PC-3 (cell line): Measurements from ENCODE around the gene HTT-AS. TPM values are rescaled to one million over a fixed set of nuclear protein-coding genes. Genes with fewer than 3 reads are reported as not detected.

Experiments
- ATAC-seq: fragments of 200-7000 bp; cut with Tn5 transposase; 2 replicates; pipeline ENCODE4 v1.9.1; 2020; ENCODE audit warnings: mild to moderate bottlenecking, moderate library complexity
- BruUV-seq: library from RNA; stranded (reverse); fragments of 400-500 nt; replicated peaks from 2 replicates; lab custom pipeline; 2021; lab: Mats Ljungman, UMichigan
- CTCF ChIA-PET: fragments of 300-600 bp; sonication (Branson Sonifier 250); formaldehyde crosslinking; loops from one replicate; lab custom pipeline; 2022; ENCODE audit warnings: antibody characterized with exemption; lab: Charles Lee
- POLR2A ChIA-PET: fragments of 300-600 bp; sonication (Branson Sonifier 250); formaldehyde crosslinking; loops from one replicate; lab custom pipeline; 2022; ENCODE audit warnings: antibody characterized with exemption; ENCODE audit not compliant: unreplicated experiment; lab: Charles Lee
- DNase-seq: peaks from one replicate; pipeline ENCODE4 v3.0.0-alpha.2; 2015
- H2AFZ ChIP-seq: fragments of 300-600 bp; sonication (generic); 2 replicates; pipeline ENCODE4 v1.6.0; 2016; ENCODE audit warnings: antibody characterized with exemption, low read length
- H3F3A ChIP-seq: fragments of 300-600 bp; sonication (generic); one replicate; pipeline ENCODE4 v1.6.0; 2017; ENCODE audit warnings: antibody characterized with exemption, low read length, control low read depth, mild to moderate bottlenecking; ENCODE audit not compliant: unreplicated experiment
- H3K27ac ChIP-seq: fragments of 300-600 bp; sonication (generic); 2 replicates; pipeline ENCODE4 v1.5.1; 2016; ENCODE audit warnings: mild to moderate bottlenecking, low read length
- H3K27me3 ChIP-seq: fragments of 300-600 bp; sonication (generic); 2 replicates; pipeline ENCODE4 v1.6.1; 2016; ENCODE audit warnings: low read length, mixed read lengths
- H3K36me3 ChIP-seq: fragments of 300-600 bp; sonication (generic); 2 replicates; pipeline ENCODE4 v1.6.1; 2016; ENCODE audit warnings: low read depth, mixed run types, low read length, mixed read lengths
- H3K4me1 ChIP-seq: fragments of 300-600 bp; sonication (generic); 2 replicates; pipeline ENCODE4 v1.5.1; 2016; ENCODE audit warnings: low read length; ENCODE audit not compliant: insufficient read depth
- H3K4me2 ChIP-seq: fragments of 300-600 bp; sonication (generic); 2 replicates; pipeline ENCODE4 v1.6.0; 2016; ENCODE audit warnings: low read length
- H3K4me3 ChIP-seq: fragments of 300-600 bp; sonication (generic); 2 replicates; pipeline ENCODE4 v1.5.1; 2016; ENCODE audit warnings: mild to moderate bottlenecking, low read length, mixed read lengths
- H3K79me2 ChIP-seq: fragments of 300-600 bp; sonication (generic); 2 replicates; pipeline ENCODE4 v1.6.1; 2017; ENCODE audit warnings: low read length, mixed read lengths
- H3K9ac ChIP-seq: fragments of 300-600 bp; sonication (generic); 2 replicates; pipeline ENCODE4 v1.6.0; 2016; ENCODE audit warnings: mild to moderate bottlenecking, low read length
- H3K9me2 ChIP-seq: fragments of 300-600 bp; sonication (generic); replicated peaks from 2 replicates; pipeline ENCODE4 v1.6.1; 2016; ENCODE audit warnings: mixed run types, low read length, mixed read lengths
- H3K9me3 ChIP-seq: fragments of 300-600 bp; sonication (generic); 2 replicates; pipeline ENCODE4 v1.6.1; 2016; ENCODE audit warnings: low read length, mixed read lengths
- H4K20me1 ChIP-seq: fragments of 300-600 bp; sonication (generic); 2 replicates; pipeline ENCODE4 v1.6.1; 2016; ENCODE audit warnings: low read length, mixed read lengths
- CTCF ChIP-seq: fragments of 300-600 bp; sonication (generic); conservative IDR thresholded peaks from 2 replicates; pipeline ENCODE4 v1.5.1; 2017; ENCODE audit warnings: antibody characterized with exemption, low read depth, mild to moderate bottlenecking, low read length
- EZH2 ChIP-seq: fragments of 300-600 bp; sonication (generic); IDR thresholded peaks from one replicate; pipeline ENCODE4 v1.6.1; 2017; ENCODE audit warnings: antibody characterized with exemption, mild to moderate bottlenecking, low read length; ENCODE audit not compliant: unreplicated experiment
- EZH2phosphoT487 ChIP-seq: fragments of 300-600 bp; sonication (generic); IDR thresholded peaks from 2 replicates; pipeline ENCODE4 v1.6.1; 2018; ENCODE audit warnings: mild to moderate bottlenecking, antibody characterized with exemption, low read length, borderline replicate concordance
- intact Hi-C: fragments of 100-400 bp; cut with micrococcal nuclease; formaldehyde crosslinking; loops from 2 replicates; pipeline ENCODE4 v1.9.0; 2023
- total RNA-seq: library from RNA; depleted of rRNA; stranded (reverse); fragments of >200 nt; gene quantifications from 2 replicates; pipeline ENCODE4 v1.2.3, GENCODE V29; 2014

The HTT-AS gene
- total RNA-seq, 1 experiment from 2014 or later: not detected

- no peak for DNase-seq
- no peaks in the 10 kb centered on the region for H3K79me2 ChIP-seq
- no peak for ATAC-seq
- H3K9me3 ChIP-seq: no peaks in the 10 kb centered on the region
- H3K4me1 ChIP-seq: no peaks in the 10 kb centered on the region
- no peak overlapping the region for H3K4me3 ChIP-seq
- ChIA-PET POLR2A (no interaction called here), CTCF (no interaction called here)
- H3K9ac ChIP-seq: no peak overlapping the region
- TF ChIP-seq CTCF (no peak), EZH2phosphoT487 (no peak), EZH2 (no peak)
- intact Hi-C loops: no loop called here
- no peak overlapping the region for H3K4me2 ChIP-seq
- BruUV-seq: no TSS peak
- H3K27ac ChIP-seq: no peak overlapping the region
- no peaks in the 10 kb centered on the region for H3F3A ChIP-seq
- no peak overlapping the region for H2AFZ ChIP-seq
- H4K20me1 ChIP-seq: no peaks in the 10 kb centered on the region
- no peaks in the 10 kb centered on the region for H3K27me3 ChIP-seq
- no peaks in the 10 kb centered on the region for H3K9me2 ChIP-seq
- no peaks in the 10 kb centered on the region for H3K36me3 ChIP-seq
Measured at GRCh38 chr4:3017504-3017903, 56.8 kb downstream of the HTT-AS start.

GRCh38 chr4:3016961-3017360 lies 57.4 kb downstream of the HTT-AS start:
- POLR2A ChIA-PET: no interaction called here
- ATAC-seq: no peak

More at GRCh38 chr4:3016961-3017360, 57.4 kb downstream of the HTT-AS start:
- CTCF ChIA-PET: no interaction called here
- Histone ChIP-seq H2AFZ (no peak overlapping the region), H3F3A (no peaks in the 10 kb centered on the region), H3K9me2 (no peaks in the 10 kb centered on the region), H3K79me2 (no peaks in the 10 kb centered on the region), H3K9me3 (no peaks in the 10 kb centered on the region), H3K36me3 (no peaks in the 10 kb centered on the region), H4K20me1 (no peaks in the 10 kb centered on the region), H3K27ac (no peak overlapping the region), H3K9ac (no peak overlapping the region), H3K27me3 (no peaks in the 10 kb centered on the region), H3K4me1 (no peaks in the 10 kb centered on the region), H3K4me2 (no peak overlapping the region), H3K4me3 (no peak overlapping the region)
- TF ChIP-seq EZH2 (no peak), CTCF (no peak), EZH2phosphoT487 (no peak)
- intact Hi-C loops: no loop called here
- no peak for DNase-seq
- no TSS peak for BruUV-seq
